HG02763 (cell line): ENCODE data around the gene MCOLN3.
"Not testable (repeated sequence)": the region's sequence is repeated elsewhere in the genome, so short reads cannot be mapped to it uniquely, and the experiment has no call there.

Source experiments
- ATAC-seq: cut with Tn5 transposase; IDR thresholded peaks from one replicate; pipeline ENCODE4 v1.9.1; 2021; ENCODE audit warnings: mild to moderate bottlenecking, moderate library complexity; ENCODE audit not compliant: unreplicated experiment

MCOLN3 gene

GRCh38 chr1:84995484-84996334, 52.6 kb downstream of the MCOLN3 start:
- peak; percentile 49 for ATAC-seq

GRCh38 chr1:84991097-84991920, 57.0 kb downstream of the MCOLN3 start:
- ATAC-seq = peak; percentile 30

- ATAC-seq = peak; percentile 57
Observed at GRCh38 chr1:84988588-84988987, 59.7 kb downstream of the MCOLN3 start.

- ATAC-seq = not testable (repeated sequence)
Observed at GRCh38 chr1:84986561-84986960, 61.7 kb downstream of the MCOLN3 start.

- peak; percentile 55 for ATAC-seq
Observed at GRCh38 chr1:84985365-84985764, 62.9 kb downstream of the MCOLN3 start.

GRCh38 chr1:84982395-84982794, 65.9 kb downstream of the MCOLN3 start:
- no peak for ATAC-seq

GRCh38 chr1:84975035-84975434, 73.3 kb downstream of the MCOLN3 start:
- no peak for ATAC-seq

- peak; percentile 59 for ATAC-seq
Observed at GRCh38 chr1:84973498-84974334, 74.6 kb downstream of the MCOLN3 start.

- ATAC-seq = peak; percentile 39
Observed at GRCh38 chr1:84972377-84972987, 75.8 kb downstream of the MCOLN3 start.

- ATAC-seq = peak; percentile 25
Observed at GRCh38 chr1:84971957-84972356, 76.3 kb downstream of the MCOLN3 start.

- ATAC-seq = peak; percentile 30
Observed at GRCh38 chr1:84969489-84970250, 78.6 kb downstream of the MCOLN3 start.

- ATAC-seq = no peak
Observed at GRCh38 chr1:84968865-84969264, 79.4 kb downstream of the MCOLN3 start.

- ATAC-seq = no peak
Observed at GRCh38 chr1:84968101-84968500, 80.2 kb downstream of the MCOLN3 start.
